Measurements from ENCODE around the gene CAMTA1. TPM values are rescaled to one million over a fixed set of nuclear protein-coding genes. Genes with fewer than 3 reads are reported as not detected.

The CAMTA1 gene
- total and polyA plus RNA-seq, 9 of the 15 experiments (the other 6 are each of a cell fraction or from before 2014, with no cell fraction given) = 43.9 to 161 (median 65.9) TPM

DNA sequence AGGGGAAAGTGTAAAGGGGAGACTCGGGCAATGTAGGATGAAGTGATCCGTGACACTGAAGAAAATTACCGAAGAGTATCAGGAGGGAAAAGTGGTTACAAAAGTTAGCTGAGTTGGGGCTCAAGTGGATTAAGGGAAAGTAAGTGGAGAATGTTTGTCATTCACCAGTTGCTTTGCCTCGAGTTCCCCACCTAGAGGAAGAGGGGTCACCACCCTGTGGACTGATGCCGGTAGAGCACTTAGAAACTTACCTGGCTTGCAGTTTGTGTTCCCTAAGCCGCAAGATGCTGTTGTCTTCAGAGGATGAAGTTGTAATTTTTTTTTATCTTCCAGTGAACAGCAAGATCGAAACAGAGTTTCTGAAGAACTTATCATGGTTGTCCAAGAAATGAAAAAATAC lies 999.9 kb downstream of the CAMTA1 start:
- intact Hi-C loops (cut with micrococcal nuclease) (no loop called here), in situ Hi-C loops (cut with MboI) (no loop called here)
- Histone ChIP-seq H3K4me1 (replicated peaks in 1 of 2; ENCODE audit: control insufficient read depth in 2 of 2, insufficient read depth in 2 of 2, low read length in 2 of 2) (peaks cover 7 to 17% of the 10 kb centered on the region in 2 experiments; a peak in 4 of 5 replicates), H3K27ac (ENCODE audit: extremely low read depth, low read depth, low read length) (no peak overlapping the region), H3K4me3 (no peak overlapping the region), H3K4me2 (ENCODE audit: insufficient read depth, low read length) (no peak overlapping the region), H2AFZ (ENCODE audit: low read depth, low read length) (no peak overlapping the region), H3K9me1 (ENCODE audit: control insufficient read depth, insufficient read depth, low read length) (no peaks in the 10 kb centered on the region), H4K20me1 (replicated peaks; ENCODE audit: control insufficient read depth, insufficient read depth, low read length) (no peaks in the 10 kb centered on the region), H3K9ac (ENCODE audit: insufficient read depth in 1 of 2, low read depth in 2 of 2, low read length in 2 of 2) (no peak overlapping the region), H3K27me3 (ENCODE audit: control insufficient read depth in 2 of 2, insufficient read depth in 2 of 2, low read length in 2 of 2) (no peaks in the 10 kb centered on the region), H3K36me3 (ENCODE audit: control insufficient read depth, insufficient read depth, low read length) (peaks cover 43% of the 10 kb centered on the region; the same call in 2 of the 3 replicates), H3K9me3 (replicated peaks; ENCODE audit: control insufficient read depth, insufficient read depth, low read depth, low read length) (peaks cover 12% of the 10 kb centered on the region), H3K79me2 (ENCODE audit: control insufficient read depth, insufficient read depth, low read length) (no peaks in the 10 kb centered on the region)
- POLR2A ChIA-PET = no interaction called here
- 97% methylated on average over 7 of the region's 7 CpGs for WGBS (ENCODE audit: insufficient coverage, low coverage, missing lambda C conversion rate)
- no TSS peak for BruUV-seq (replicated peaks)
- FAIRE-seq = no peak
- no peak for ATAC-seq
- no peak for DNase-seq (ENCODE audit: extremely low read depth in 1 of 4, low spot score in 3 of 4)
- no peak for TF ChIP-seq ZNF217 (CRISPR knock-in tag; IDR thresholded peaks at IDR 0.05)
- no peak for TF ChIP-seq CHD1 (IDR thresholded peaks at IDR 0.05; ENCODE audit: low read length)
- TF ChIP-seq ZNF12 (CRISPR knock-in tag; IDR thresholded peaks at IDR 0.05) = no peak
- TF ChIP-seq ZC3H8 (IDR thresholded peaks at IDR 0.05) = no peak
- TF ChIP-seq RBM34 (IDR thresholded peaks at IDR 0.05; ENCODE audit: borderline replicate concordance, insufficient read depth, low read length) = no peak
- TF ChIP-seq U2AF1 (optimal IDR thresholded peaks at IDR 0.05; ENCODE audit: low read depth, low read length) = no peak
- no peak for TF ChIP-seq POU5F1 (IDR thresholded peaks at IDR 0.05; ENCODE audit: borderline replicate concordance, low read depth, low read length, partially characterized antibody)
- TF ChIP-seq ZNF395 (CRISPR knock-in tag; IDR thresholded peaks at IDR 0.05) = no peak
- TF ChIP-seq ZBTB43 (CRISPR knock-in tag; IDR thresholded peaks at IDR 0.05) = no peak
- TF ChIP-seq RNF2 (IDR thresholded peaks at IDR 0.05) = no peak
- no peak for TF ChIP-seq MLX (CRISPR knock-in tag; conservative IDR thresholded peaks at IDR 0.05)
- no peak for TF ChIP-seq SMARCB1 (IDR thresholded peaks at IDR 0.05; ENCODE audit: insufficient read length, low read depth)
- no peak for TF ChIP-seq TBL1XR1 (IDR thresholded peaks at IDR 0.05; ENCODE audit: low read length in 2 of 2)
- TF ChIP-seq PHB (CRISPR knock-in tag; IDR thresholded peaks at IDR 0.05) = no peak
- no peak for TF ChIP-seq MCM2 (IDR thresholded peaks at IDR 0.05; ENCODE audit: low read depth)
- TF ChIP-seq SIN3A (IDR thresholded peaks at IDR 0.05; ENCODE audit: borderline replicate concordance in 2 of 2, control insufficient read depth in 1 of 2, low read depth in 2 of 2, low read length in 2 of 2) = no peak
- CTCF ChIA-PET (ENCODE audit: low intra/inter-chr PET ratio) = no interaction called here
